Bronchial epithelial cell (primary cell): ENCODE results near the gene ALOX12. TPM values are rescaled to one million over a fixed set of nuclear protein-coding genes. Genes with fewer than 3 reads are reported as not detected.
"Not testable (repeated sequence)": the region's sequence is repeated elsewhere in the genome, so short reads cannot be mapped to it uniquely, and the experiment has no call there.

ENCODE experiments used
- DNase-seq: peaks from one replicate; pipeline ENCODE4 v3.0.0-alpha.2; 2010; ENCODE audit warnings: low read depth
- FAIRE-seq: peaks from 2 replicates; lab custom pipeline; 2011; peaks lifted over from hg19 to GRCh38; lab: Jason Lieb, UNC
- H3K27me3 ChIP-seq: 2 replicates; pipeline ENCODE4 v1.5.1; 2011; ENCODE audit warnings: low read length; ENCODE audit not compliant: control insufficient read depth, insufficient read depth
- H3K36me3 ChIP-seq: 2 replicates; pipeline ENCODE4 v1.5.1; 2011; ENCODE audit warnings: low read length; ENCODE audit not compliant: control insufficient read depth, insufficient read depth
- H3K4me3 ChIP-seq: 2 replicates; pipeline ENCODE4 v1.5.1; 2011; ENCODE audit warnings: mild to moderate bottlenecking, low read depth, low read length, control low read depth
- total RNA-seq: library from RNA; depleted of rRNA; stranded (reverse); fragments of >200 nt; gene quantifications from 2 replicates; pipeline ENCODE4 v1.2.1, GENCODE V29; 2014
- TF ChIP-seq, protein P1 (sequence below): IDR thresholded peaks from 2 replicates; pipeline ENCODE4 v1.5.1; 2011; ENCODE audit warnings: mild to moderate bottlenecking, moderate library complexity, low read length, control low read depth, inconsistent platforms; ENCODE audit not compliant: insufficient read depth, severe bottlenecking

Gene ALOX12
- total RNA-seq, 1 donor from 2014 or later, result 0.26 TPM

DNA sequence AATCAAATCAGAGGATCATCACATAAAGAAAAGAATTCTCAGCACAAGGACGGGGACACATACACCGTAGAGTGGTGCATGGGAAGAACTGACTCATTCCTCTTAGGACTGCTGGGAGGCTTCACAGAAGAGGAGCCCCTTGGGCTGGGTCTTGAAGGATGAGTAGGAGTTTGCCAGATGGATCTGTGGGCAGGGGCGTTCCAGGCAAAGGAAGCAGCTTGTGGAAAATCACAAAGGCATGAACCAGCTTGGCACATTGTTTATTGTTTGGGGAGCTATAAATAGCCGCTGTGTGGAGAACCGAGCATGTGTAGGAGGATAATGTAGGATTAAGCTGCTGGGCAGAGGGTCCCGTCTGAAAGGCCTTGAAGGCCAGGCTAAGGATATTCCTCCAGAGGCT is 53.1 kb downstream of the ALOX12 start:
- Histone ChIP-seq H3K4me3 (no peak overlapping the region), H3K27me3 (no peaks in the 10 kb centered on the region), H3K36me3 (no peaks in the 10 kb centered on the region)
- no peak for DNase-seq
- FAIRE-seq, result no peak
- TF ChIP-seq, protein P1, sequence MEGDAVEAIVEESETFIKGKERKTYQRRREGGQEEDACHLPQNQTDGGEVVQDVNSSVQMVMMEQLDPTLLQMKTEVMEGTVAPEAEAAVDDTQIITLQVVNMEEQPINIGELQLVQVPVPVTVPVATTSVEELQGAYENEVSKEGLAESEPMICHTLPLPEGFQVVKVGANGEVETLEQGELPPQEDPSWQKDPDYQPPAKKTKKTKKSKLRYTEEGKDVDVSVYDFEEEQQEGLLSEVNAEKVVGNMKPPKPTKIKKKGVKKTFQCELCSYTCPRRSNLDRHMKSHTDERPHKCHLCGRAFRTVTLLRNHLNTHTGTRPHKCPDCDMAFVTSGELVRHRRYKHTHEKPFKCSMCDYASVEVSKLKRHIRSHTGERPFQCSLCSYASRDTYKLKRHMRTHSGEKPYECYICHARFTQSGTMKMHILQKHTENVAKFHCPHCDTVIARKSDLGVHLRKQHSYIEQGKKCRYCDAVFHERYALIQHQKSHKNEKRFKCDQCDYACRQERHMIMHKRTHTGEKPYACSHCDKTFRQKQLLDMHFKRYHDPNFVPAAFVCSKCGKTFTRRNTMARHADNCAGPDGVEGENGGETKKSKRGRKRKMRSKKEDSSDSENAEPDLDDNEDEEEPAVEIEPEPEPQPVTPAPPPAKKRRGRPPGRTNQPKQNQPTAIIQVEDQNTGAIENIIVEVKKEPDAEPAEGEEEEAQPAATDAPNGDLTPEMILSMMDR, result no peak

DNA sequence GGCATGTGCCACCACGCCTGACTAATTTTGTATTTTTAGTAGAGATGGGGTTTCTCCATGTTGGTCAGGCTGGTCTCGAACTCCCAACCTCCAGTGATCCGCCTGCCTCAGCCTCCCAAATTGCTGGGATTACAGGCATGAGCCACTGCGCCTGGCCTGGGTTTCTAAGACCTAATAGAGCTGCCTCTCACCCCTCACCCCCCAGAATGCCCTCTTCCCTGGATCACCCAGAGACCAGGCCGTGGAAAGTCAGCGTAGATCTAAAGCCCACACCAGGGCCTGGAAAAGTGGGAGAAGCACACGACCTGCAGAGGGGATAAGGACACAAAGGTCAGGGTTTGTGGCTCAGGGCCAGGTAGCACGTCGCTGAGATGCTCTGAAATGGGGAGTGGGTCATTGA is 54.7 kb downstream of the ALOX12 start:
- not testable (repeated sequence) for H3K27me3 ChIP-seq, DNase-seq, H3K4me3 ChIP-seq, H3K36me3 ChIP-seq, FAIRE-seq

- Histone ChIP-seq H3K27me3 (no peaks in the 10 kb centered on the region), H3K36me3 (no peaks in the 10 kb centered on the region), H3K4me3 (no peak overlapping the region)
- FAIRE-seq (no peak), DNase-seq (peak; percentile 48)
- TF ChIP-seq, protein P1, result no peak
Observed at GRCh38 chr17:7056386-7056785, 60.5 kb downstream of the ALOX12 start.

- TF ChIP-seq, protein P1, result no peak
- DNase-seq, result peak; percentile 79
- no peak for FAIRE-seq
Observed at GRCh38 chr17:7058831-7059447, 63.1 kb downstream of the ALOX12 start.

More at GRCh38 chr17:7058831-7059447, 63.1 kb downstream of the ALOX12 start:
- Histone ChIP-seq H3K36me3 (no peaks in the 10 kb centered on the region), H3K4me3 (no peak overlapping the region), H3K27me3 (no peaks in the 10 kb centered on the region)

Other genes starting within 250 kb of the ALOX12 start
- under 0.01 and 0.53 TPM in 2 replicates for gene XAF1, start 240.0 kb upstream of the ALOX12 start, total RNA-seq
- gene FBXO39, start 219.8 kb upstream of the ALOX12 start, total RNA-seq, result 0.13 TPM in 1 of 2 replicates, not detected in the other
- gene TEKT1, start 164.3 kb upstream of the ALOX12 start, total RNA-seq, result not detected in 2 replicates
- gene RNASEK, start 16.6 kb downstream of the ALOX12 start, total RNA-seq, result 5.3 and 25.5 TPM in 2 replicates
- gene BCL6B, start 27.0 kb downstream of the ALOX12 start, total RNA-seq, result not detected in 2 replicates
- 0.26 and 1.2 TPM in 2 replicates for gene SLC16A13, start 40.0 kb downstream of the ALOX12 start, total RNA-seq
- gene SLC16A11, start 48.0 kb downstream of the ALOX12 start, total RNA-seq, result 0.38 TPM in 1 of 2 replicates, not detected in the other
- gene CLEC10A, start 84.2 kb downstream of the ALOX12 start, total RNA-seq, result not detected in 2 replicates
- not detected in 2 replicates for gene ASGR2, start 118.8 kb downstream of the ALOX12 start, total RNA-seq
- under 0.01 and 0.38 TPM in 2 replicates for gene ASGR1, start 183.3 kb downstream of the ALOX12 start, total RNA-seq
- gene DLG4, start 223.8 kb downstream of the ALOX12 start, total RNA-seq, result 1.8 and 1.9 TPM in 2 replicates
- 216 and 277 TPM in 2 replicates for gene ACADVL, start 223.9 kb downstream of the ALOX12 start, total RNA-seq
- 52.1 and 55.3 TPM in 2 replicates for gene DVL2, start 238.5 kb downstream of the ALOX12 start, total RNA-seq
- gene PHF23, start 243.4 kb downstream of the ALOX12 start, total RNA-seq, result 27.4 and 34.9 TPM in 2 replicates
- gene GABARAP, start 246.4 kb downstream of the ALOX12 start, total RNA-seq, result 50.8 and 64.3 TPM in 2 replicates